Astrocyte (in vitro differentiated cells and primary cell): ENCODE data around the gene MSANTD7. TPM values are rescaled to one million over a fixed set of nuclear protein-coding genes. Genes with fewer than 3 reads are reported as not detected.

Source experiments
- DNase-seq: peaks from one replicate; pipeline ENCODE4 v3.0.0-alpha.2; 2010; ENCODE audit warnings: low read depth
- FAIRE-seq: peaks from 2 replicates; lab custom pipeline; 2011; peaks lifted over from hg19 to GRCh38; lab: Jason Lieb, UNC
- H2AFZ ChIP-seq: 2 replicates; pipeline ENCODE4 v1.6.0; 2012; ENCODE audit warnings: low read depth, low read length, inconsistent platforms
- H3K27ac ChIP-seq: 2 replicates; pipeline ENCODE4 v1.5.1; 2011; ENCODE audit warnings: low read depth, low read length, inconsistent platforms
- H3K27me3 ChIP-seq: 2 replicates; pipeline ENCODE4 v1.6.0; 2011; ENCODE audit warnings: low read length, inconsistent platforms; ENCODE audit not compliant: insufficient read depth
- H3K36me3 ChIP-seq: 2 replicates; pipeline ENCODE4 v1.5.1; 2011; ENCODE audit warnings: low read length, inconsistent platforms; ENCODE audit not compliant: insufficient read depth
- H3K4me1 ChIP-seq: 2 replicates; pipeline ENCODE4 v1.5.1; 2011; ENCODE audit warnings: low read length, inconsistent platforms; ENCODE audit not compliant: insufficient read depth
- H3K4me2 ChIP-seq: 2 replicates; pipeline ENCODE4 v1.6.0; 2012; ENCODE audit warnings: low read length, inconsistent platforms
- H3K4me3 ChIP-seq: 2 replicates; pipeline ENCODE4 v1.5.1; 2011; ENCODE audit warnings: low read depth, mild to moderate bottlenecking, low read length, inconsistent platforms; ENCODE audit not compliant: insufficient read depth
- H3K79me2 ChIP-seq: 2 replicates; pipeline ENCODE4 v1.6.0; 2012; ENCODE audit warnings: mild to moderate bottlenecking, low read length, inconsistent platforms; ENCODE audit not compliant: insufficient read depth
- H3K9ac ChIP-seq: 2 replicates; pipeline ENCODE4 v1.6.0; 2012; ENCODE audit warnings: mild to moderate bottlenecking, low read length, inconsistent platforms
- H3K9me3 ChIP-seq: 2 replicates; pipeline ENCODE4 v1.5.1; 2012; ENCODE audit warnings: low read depth, mild to moderate bottlenecking, low read length, inconsistent platforms; ENCODE audit not compliant: insufficient read depth
- H4K20me1 ChIP-seq: 2 replicates; pipeline ENCODE4 v1.6.0; 2012; ENCODE audit warnings: low read length, inconsistent platforms; ENCODE audit not compliant: insufficient read depth
- H3K27ac Mint-ChIP-seq: one replicate; pipeline ENCODE4 v1.8.0; 2021; ENCODE audit warnings: mild to moderate bottlenecking, mixed read lengths; ENCODE audit not compliant: unreplicated experiment
- H3K27me3 Mint-ChIP-seq: one replicate; pipeline ENCODE4 v1.8.0; 2021; ENCODE audit warnings: low read depth, mixed read lengths; ENCODE audit not compliant: unreplicated experiment
- H3K36me3 Mint-ChIP-seq: one replicate; pipeline ENCODE4 v1.8.0; 2021; ENCODE audit warnings: low read depth, mixed read lengths; ENCODE audit not compliant: unreplicated experiment
- H3K4me1 Mint-ChIP-seq: one replicate; pipeline ENCODE4 v1.8.0; 2021; ENCODE audit warnings: low read depth, mixed read lengths; ENCODE audit not compliant: unreplicated experiment
- H3K4me3 Mint-ChIP-seq: one replicate; pipeline ENCODE4 v1.8.0; 2021; ENCODE audit warnings: mild to moderate bottlenecking, moderate library complexity, mixed read lengths; ENCODE audit not compliant: unreplicated experiment
- H3K9me3 Mint-ChIP-seq: one replicate; pipeline ENCODE4 v1.8.0; 2021; ENCODE audit warnings: mild to moderate bottlenecking, mixed read lengths; ENCODE audit not compliant: unreplicated experiment
- CTCF ChIP-seq: IDR thresholded peaks from 2 replicates; pipeline ENCODE4 v1.5.1; 2011; ENCODE audit warnings: low read depth, mild to moderate bottlenecking, inconsistent platforms, low read length, moderate library complexity; ENCODE audit not compliant: insufficient read depth
- EZH2 ChIP-seq: IDR thresholded peaks from 2 replicates; pipeline ENCODE4 v1.6.1; 2012; ENCODE audit warnings: mild to moderate bottlenecking, low read length, inconsistent platforms; ENCODE audit not compliant: insufficient read depth
- total RNA-seq: library from RNA; stranded (reverse); gene quantifications from 2 replicates; pipeline ENCODE4 v1.2.1, GENCODE V29; 2021

Gene MSANTD7
- total RNA-seq, 1 donor from 2014 or later = 16.0 TPM

- Histone ChIP-seq H2AFZ (no peak overlapping the region), H4K20me1 (no peaks in the 10 kb centered on the region), H3K4me1 (no peaks in the 10 kb centered on the region), H3K27ac (no peak overlapping the region), H3K9ac (no peak overlapping the region), H3K4me3 (no peak overlapping the region), H3K9me3 (no peaks in the 10 kb centered on the region), H3K79me2 (no peaks in the 10 kb centered on the region), H3K4me2 (no peak overlapping the region), H3K36me3 (no peaks in the 10 kb centered on the region), H3K27me3 (no peaks in the 10 kb centered on the region)
- FAIRE-seq (no peak), DNase-seq (no peak)
- Mint-ChIP-seq H3K4me1 (no peaks in the 10 kb centered on the region), H3K27me3 (peaks cover 11% of the 10 kb centered on the region), H3K4me3 (no peak overlapping the region), H3K36me3 (no peaks in the 10 kb centered on the region), H3K9me3 (no peaks in the 10 kb centered on the region), H3K27ac (no peak overlapping the region)
- TF ChIP-seq EZH2 (no peak), CTCF (no peak)
These were observed 11.9 kb upstream of the MSANTD7 start for GRCh38 chr10:14826076-14826829.

GRCh38 chr10:14833106-14833505, 5.0 kb upstream of the MSANTD7 start:
- H3K36me3 ChIP-seq = no peaks in the 10 kb centered on the region
- no peak overlapping the region for H3K27ac Mint-ChIP-seq
- H4K20me1 ChIP-seq = no peaks in the 10 kb centered on the region
- H3K9me3 ChIP-seq = no peaks in the 10 kb centered on the region
- H3K27ac ChIP-seq = no peak overlapping the region
- no peaks in the 10 kb centered on the region for H3K27me3 ChIP-seq
- peaks cover 8% of the 10 kb centered on the region for H3K4me1 ChIP-seq
- H3K27me3 Mint-ChIP-seq = no peaks in the 10 kb centered on the region
- FAIRE-seq (no peak), DNase-seq (no peak)
- H3K4me3 ChIP-seq = no peak overlapping the region
- H3K4me3 Mint-ChIP-seq = no peak overlapping the region
- H3K36me3 Mint-ChIP-seq = no peaks in the 10 kb centered on the region
- no peak overlapping the region for H3K9ac ChIP-seq
- H3K9me3 Mint-ChIP-seq = no peaks in the 10 kb centered on the region
- H3K4me1 Mint-ChIP-seq = no peaks in the 10 kb centered on the region
- peaks cover under 1% of the 10 kb centered on the region for H3K79me2 ChIP-seq
- TF ChIP-seq CTCF = no peak
- TF ChIP-seq EZH2 = no peak
- no peak overlapping the region for H3K4me2 ChIP-seq
- no peak overlapping the region for H2AFZ ChIP-seq

GRCh38 chr10:14836208-14836607, 1.9 kb upstream of the MSANTD7 start:
- Histone ChIP-seq H2AFZ (no peak overlapping the region), H3K4me2 (no peak overlapping the region), H3K9ac (no peak overlapping the region), H3K27ac (no peak overlapping the region), H3K4me1 (peaks cover 8% of the 10 kb centered on the region), H3K79me2 (peaks cover 27% of the 10 kb centered on the region), H3K9me3 (no peaks in the 10 kb centered on the region), H3K4me3 (no peak overlapping the region), H3K36me3 (peaks cover 4% of the 10 kb centered on the region), H4K20me1 (peaks cover 7% of the 10 kb centered on the region), H3K27me3 (no peaks in the 10 kb centered on the region)
- TF ChIP-seq CTCF = no peak
- TF ChIP-seq EZH2 = no peak
- Mint-ChIP-seq H3K27me3 (no peaks in the 10 kb centered on the region), H3K4me1 (peaks cover 2% of the 10 kb centered on the region), H3K9me3 (no peaks in the 10 kb centered on the region), H3K27ac (no peak overlapping the region), H3K4me3 (no peak overlapping the region), H3K36me3 (no peaks in the 10 kb centered on the region)
- DNase-seq = no peak
- no peak for FAIRE-seq
